ENCODE results near the gene WDFY1. TPM values are rescaled to one million over a fixed set of nuclear protein-coding genes. Genes with fewer than 3 reads are reported as not detected.

The WDFY1 gene, protein sequence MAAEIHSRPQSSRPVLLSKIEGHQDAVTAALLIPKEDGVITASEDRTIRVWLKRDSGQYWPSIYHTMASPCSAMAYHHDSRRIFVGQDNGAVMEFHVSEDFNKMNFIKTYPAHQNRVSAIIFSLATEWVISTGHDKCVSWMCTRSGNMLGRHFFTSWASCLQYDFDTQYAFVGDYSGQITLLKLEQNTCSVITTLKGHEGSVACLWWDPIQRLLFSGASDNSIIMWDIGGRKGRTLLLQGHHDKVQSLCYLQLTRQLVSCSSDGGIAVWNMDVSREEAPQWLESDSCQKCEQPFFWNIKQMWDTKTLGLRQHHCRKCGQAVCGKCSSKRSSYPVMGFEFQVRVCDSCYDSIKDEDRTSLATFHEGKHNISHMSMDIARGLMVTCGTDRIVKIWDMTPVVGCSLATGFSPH
- total RNA-seq: 92.7 and 111 TPM in 2 replicates

DNA sequence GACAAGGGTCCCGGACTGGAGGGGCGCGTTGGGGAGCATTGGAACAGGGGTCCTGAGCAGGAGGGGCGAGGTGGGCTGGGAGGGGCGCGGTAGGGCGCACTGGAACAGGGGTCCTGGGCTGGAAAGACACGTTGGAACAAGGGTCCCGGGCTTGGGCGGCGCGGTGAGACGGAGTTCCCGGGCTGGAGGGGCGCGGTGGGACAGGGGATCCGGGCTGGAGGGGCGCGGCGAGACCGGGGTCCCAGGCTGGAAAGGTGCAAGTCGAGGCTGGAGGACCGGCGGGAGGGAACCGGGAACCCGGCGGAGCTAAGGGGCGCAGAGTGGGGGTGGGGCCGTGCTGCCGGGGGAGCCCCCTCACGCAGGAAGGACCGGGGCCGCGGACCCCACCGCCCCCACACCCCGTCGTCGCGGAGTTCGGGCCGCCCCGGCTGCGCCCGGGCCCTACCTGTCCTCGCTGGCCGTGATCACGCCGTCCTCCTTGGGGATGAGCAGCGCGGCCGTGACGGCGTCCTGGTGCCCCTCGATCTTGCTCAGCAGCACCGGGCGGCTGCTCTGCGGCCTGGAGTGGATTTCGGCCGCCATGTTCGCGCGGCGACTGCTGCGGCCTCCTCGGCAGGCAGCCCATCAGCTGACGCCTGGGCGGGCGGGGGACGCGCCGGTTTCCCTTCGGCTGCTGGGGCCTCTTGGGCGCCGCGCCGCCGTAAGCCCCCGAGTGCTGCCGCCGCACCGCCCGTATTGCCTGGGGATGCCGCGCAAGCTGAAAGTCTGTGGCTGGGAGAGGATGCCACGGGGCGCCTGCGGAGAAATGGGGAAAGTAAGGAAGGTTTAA, at the start of gene WDFY1:
TSS of gene WDFY1 (minus strand) at position 633 of the 829 bp plus-strand sequence. CDS start at position 582, 51 bp downstream.
- DNase-seq (ENCODE audit: low read depth) (peak; percentile 61), FAIRE-seq (no peak)
- no peaks in the 10 kb centered on the region for H3K36me3 ChIP-seq (ENCODE audit: control insufficient read depth, insufficient read depth, low read length)
- no peaks in the 10 kb centered on the region for H3K27me3 ChIP-seq (ENCODE audit: control insufficient read depth, insufficient read depth, low read length)
- TF ChIP-seq, protein P1, sequence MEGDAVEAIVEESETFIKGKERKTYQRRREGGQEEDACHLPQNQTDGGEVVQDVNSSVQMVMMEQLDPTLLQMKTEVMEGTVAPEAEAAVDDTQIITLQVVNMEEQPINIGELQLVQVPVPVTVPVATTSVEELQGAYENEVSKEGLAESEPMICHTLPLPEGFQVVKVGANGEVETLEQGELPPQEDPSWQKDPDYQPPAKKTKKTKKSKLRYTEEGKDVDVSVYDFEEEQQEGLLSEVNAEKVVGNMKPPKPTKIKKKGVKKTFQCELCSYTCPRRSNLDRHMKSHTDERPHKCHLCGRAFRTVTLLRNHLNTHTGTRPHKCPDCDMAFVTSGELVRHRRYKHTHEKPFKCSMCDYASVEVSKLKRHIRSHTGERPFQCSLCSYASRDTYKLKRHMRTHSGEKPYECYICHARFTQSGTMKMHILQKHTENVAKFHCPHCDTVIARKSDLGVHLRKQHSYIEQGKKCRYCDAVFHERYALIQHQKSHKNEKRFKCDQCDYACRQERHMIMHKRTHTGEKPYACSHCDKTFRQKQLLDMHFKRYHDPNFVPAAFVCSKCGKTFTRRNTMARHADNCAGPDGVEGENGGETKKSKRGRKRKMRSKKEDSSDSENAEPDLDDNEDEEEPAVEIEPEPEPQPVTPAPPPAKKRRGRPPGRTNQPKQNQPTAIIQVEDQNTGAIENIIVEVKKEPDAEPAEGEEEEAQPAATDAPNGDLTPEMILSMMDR (IDR thresholded peaks at IDR 0.05; ENCODE audit: insufficient read depth, low read length, severe bottlenecking): no peak
- peak within 1 kb of the TSS; percentile 97 for H3K4me3 ChIP-seq (ENCODE audit: low read depth, low read length)

DNA sequence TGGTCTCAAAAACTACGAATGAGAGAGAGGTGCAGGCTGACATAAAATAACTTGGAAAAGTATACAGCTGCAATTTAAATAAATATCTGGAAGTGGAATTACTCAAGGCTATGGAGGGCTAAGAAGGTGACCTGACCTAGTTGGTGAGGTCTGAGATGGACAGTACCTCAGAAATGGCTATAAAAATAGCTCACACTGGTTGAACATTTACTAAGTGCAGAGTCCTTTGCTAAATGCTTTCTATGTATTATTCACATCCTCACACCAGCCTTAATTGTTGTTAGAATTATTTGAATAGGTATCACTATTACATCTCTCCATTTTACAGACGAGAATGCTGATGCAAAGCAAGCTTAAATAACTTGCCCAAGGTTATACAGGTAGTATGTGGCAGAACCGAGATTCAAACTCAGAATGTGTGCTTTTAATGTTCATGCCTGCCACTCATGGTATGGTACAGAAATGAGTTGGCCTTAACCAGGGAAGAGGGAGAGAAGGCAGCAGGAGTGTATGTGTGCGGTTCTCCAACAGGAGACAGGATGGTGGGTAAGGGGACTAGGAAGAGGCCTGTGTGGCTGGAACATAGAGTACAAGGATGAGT, 49.5 kb upstream of the WDFY1 start:
- Histone ChIP-seq H3K36me3 (ENCODE audit: control insufficient read depth, insufficient read depth, low read length) (peaks cover 2% of the 10 kb centered on the region), H3K27me3 (ENCODE audit: control insufficient read depth, insufficient read depth, low read length) (no peaks in the 10 kb centered on the region), H3K4me3 (ENCODE audit: low read depth, low read length) (no peak overlapping the region)
- TF ChIP-seq, protein P1 (IDR thresholded peaks at IDR 0.05; ENCODE audit: insufficient read depth, low read length, severe bottlenecking): no peak
- no peak for FAIRE-seq
- no peak for DNase-seq (ENCODE audit: low read depth)

DNA sequence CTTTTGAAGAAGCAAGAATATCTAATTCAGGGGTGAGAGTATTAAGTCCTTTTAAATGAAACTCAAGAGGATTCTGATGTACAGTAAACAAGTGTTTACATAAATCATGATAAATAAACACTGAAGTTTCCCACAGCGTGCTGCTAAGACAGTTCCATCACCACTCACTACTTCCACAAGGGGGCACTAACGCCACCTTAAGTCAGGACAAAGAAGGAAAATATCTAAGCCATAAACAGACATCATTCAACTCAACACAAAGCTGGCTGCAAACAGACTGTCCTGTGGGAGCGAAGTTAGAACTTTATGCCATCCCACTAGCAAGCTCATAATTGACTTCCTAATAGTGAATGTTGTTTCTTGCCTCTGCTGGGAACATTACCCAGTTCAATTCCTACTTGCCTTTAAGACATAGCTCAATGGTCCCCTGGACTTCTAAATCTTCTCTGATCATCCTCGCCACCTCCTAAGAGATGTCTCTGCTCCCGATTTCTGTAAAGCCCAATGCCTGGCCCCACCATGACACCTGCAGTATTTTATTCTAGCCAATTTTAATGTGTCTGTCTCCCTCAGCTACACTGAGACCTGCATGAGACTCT, 48.6 kb upstream of the WDFY1 start:
- DNase-seq (ENCODE audit: low read depth) (peak; percentile 77), FAIRE-seq (no peak)
- TF ChIP-seq, protein P1 (IDR thresholded peaks at IDR 0.05; ENCODE audit: insufficient read depth, low read length, severe bottlenecking): peak; percentile 66
- Histone ChIP-seq H3K4me3 (ENCODE audit: low read depth, low read length) (no peak overlapping the region), H3K36me3 (ENCODE audit: control insufficient read depth, insufficient read depth, low read length) (peaks cover 2% of the 10 kb centered on the region), H3K27me3 (ENCODE audit: control insufficient read depth, insufficient read depth, low read length) (no peaks in the 10 kb centered on the region)

DNA sequence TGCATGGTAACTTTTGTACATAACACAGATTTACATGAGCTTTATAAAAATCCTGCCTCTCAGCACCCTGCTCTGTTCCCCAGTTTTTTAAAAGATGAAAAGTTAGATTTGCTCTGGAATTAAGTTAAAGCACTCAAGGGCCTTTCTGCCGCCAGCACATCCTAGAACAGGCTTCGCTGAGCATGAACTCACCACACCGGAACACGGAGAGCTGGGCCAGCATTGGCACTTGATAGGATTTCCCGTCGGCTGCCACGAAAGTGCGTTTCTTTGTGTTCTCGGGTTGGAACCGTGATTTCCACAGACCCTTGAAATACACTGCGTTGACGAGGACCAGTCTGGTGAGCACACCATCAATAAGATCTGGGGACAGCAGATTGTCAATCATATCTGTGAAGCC, 46.5 kb upstream of the WDFY1 start:
- no peak for FAIRE-seq
- H3K36me3 ChIP-seq (ENCODE audit: control insufficient read depth, insufficient read depth, low read length): peaks cover 2% of the 10 kb centered on the region
- TF ChIP-seq, protein P1 (IDR thresholded peaks at IDR 0.05; ENCODE audit: insufficient read depth, low read length, severe bottlenecking): no peak
- H3K4me3 ChIP-seq (ENCODE audit: low read depth, low read length): no peak overlapping the region
- no peaks in the 10 kb centered on the region for H3K27me3 ChIP-seq (ENCODE audit: control insufficient read depth, insufficient read depth, low read length)
- DNase-seq (ENCODE audit: low read depth): no peak

DNA sequence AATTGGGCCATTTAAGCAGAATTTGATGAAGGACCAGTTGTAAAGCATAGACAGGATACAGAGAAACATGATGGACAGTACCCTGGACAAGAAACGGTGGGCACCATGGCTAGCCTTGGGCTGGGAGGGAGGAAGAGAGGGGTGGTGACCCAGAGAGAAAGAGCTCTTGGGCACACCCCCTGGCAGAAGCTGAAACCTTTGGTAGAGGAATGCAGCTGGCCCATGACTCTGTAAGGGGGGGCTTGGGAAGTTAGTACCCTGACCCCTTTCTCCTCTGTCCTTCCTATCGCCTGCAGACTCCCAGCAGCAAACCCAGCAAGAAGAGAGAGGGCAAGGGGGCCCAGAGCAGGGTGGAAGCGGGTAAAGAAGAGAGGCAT, 44.7 kb upstream of the WDFY1 start:
- no peak for DNase-seq (ENCODE audit: low read depth)
- FAIRE-seq: no peak
- no peaks in the 10 kb centered on the region for H3K27me3 ChIP-seq (ENCODE audit: control insufficient read depth, insufficient read depth, low read length)
- H3K4me3 ChIP-seq (ENCODE audit: low read depth, low read length): no peak overlapping the region
- H3K36me3 ChIP-seq (ENCODE audit: control insufficient read depth, insufficient read depth, low read length): no peaks in the 10 kb centered on the region
- TF ChIP-seq, protein P1 (IDR thresholded peaks at IDR 0.05; ENCODE audit: insufficient read depth, low read length, severe bottlenecking): no peak

All from bronchial epithelial cell (primary cell).